D721Med (cell line): ENCODE measurements around the gene ZNF226.
"Not testable (repeated sequence)": the region's sequence is repeated elsewhere in the genome, so short reads cannot be mapped to it uniquely, and the experiment has no call there.

Experiments used
- DNase-seq: peaks from one replicate; pipeline ENCODE4 v3.0.0; 2011; ENCODE audit warnings: low spot score; ENCODE audit not compliant: insufficient read length
- FAIRE-seq: peaks from 2 replicates; lab custom pipeline; 2011; peaks lifted over from hg19 to GRCh38; lab: Jason Lieb, UNC
- TF ChIP-seq, protein P1 (sequence below): IDR thresholded peaks from 2 replicates; pipeline ENCODE4 v1.5.1; 2012; ENCODE audit warnings: mild to moderate bottlenecking, control low read depth; ENCODE audit not compliant: insufficient read depth; ENCODE audit errors: missing control alignments

ZNF226 gene

DNA sequence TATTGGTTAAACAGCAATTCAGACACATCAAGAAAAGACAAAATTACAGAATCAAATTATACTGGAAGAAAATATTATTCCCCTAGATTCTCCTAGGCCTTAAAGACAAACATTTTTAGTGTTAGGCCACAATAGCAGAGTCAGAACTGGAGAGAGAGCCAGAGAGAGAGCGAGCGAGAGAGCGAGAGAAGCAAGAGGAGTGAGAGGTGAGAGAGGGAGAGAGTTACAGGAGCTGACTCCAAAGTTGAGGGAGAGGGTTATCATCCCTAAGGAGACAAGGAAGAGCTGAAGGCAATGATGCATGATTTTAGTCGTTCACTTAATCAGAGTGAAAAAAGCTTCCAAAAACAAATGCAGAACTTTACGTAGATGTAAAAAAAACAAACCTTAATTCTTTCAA, 27.2 kb downstream of the ZNF226 start:
- TF ChIP-seq, protein P1, sequence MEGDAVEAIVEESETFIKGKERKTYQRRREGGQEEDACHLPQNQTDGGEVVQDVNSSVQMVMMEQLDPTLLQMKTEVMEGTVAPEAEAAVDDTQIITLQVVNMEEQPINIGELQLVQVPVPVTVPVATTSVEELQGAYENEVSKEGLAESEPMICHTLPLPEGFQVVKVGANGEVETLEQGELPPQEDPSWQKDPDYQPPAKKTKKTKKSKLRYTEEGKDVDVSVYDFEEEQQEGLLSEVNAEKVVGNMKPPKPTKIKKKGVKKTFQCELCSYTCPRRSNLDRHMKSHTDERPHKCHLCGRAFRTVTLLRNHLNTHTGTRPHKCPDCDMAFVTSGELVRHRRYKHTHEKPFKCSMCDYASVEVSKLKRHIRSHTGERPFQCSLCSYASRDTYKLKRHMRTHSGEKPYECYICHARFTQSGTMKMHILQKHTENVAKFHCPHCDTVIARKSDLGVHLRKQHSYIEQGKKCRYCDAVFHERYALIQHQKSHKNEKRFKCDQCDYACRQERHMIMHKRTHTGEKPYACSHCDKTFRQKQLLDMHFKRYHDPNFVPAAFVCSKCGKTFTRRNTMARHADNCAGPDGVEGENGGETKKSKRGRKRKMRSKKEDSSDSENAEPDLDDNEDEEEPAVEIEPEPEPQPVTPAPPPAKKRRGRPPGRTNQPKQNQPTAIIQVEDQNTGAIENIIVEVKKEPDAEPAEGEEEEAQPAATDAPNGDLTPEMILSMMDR = no peak

DNA sequence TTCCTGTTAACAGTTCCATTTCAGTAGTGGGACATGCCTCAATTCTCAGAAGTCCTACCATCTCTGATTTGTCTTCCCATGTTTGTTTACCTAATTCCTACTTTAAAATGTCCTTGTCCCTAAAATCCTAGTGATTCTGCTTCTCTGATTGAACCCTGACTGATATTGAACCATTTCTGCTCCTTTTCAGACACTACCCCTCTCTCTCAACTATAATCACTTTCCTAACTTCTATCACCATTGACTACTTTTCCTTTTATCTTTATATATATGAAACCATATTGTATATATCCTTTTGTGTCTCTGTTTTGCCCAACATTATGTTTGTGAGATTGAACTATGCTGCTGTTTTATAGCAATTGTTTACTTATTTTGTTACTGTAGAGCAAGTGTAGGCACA, 31.9 kb downstream of the ZNF226 start:
- TF ChIP-seq, protein P1 = no peak
- FAIRE-seq (no peak), DNase-seq (no peak)

More for the DNA sequence above, 27.2 kb downstream of the ZNF226 start:
- no peak for DNase-seq
- no peak for FAIRE-seq

DNA sequence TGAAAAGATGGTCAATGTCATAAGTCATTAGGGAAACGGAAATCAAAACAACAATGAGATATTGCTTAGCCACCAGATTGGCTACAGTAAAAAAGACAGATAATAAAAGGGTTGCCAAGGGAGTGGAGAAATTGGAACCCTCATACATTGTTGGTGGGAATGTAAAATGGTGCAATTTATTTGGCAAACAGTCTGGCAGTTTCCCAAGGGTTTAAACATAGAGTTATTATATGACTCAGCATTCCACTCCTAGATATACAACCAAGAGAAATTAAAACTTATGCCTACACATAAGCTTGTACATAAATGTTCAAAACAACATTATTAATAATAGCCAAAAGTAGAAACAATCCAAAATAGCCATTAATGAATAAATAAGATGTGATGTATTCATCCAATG, 37.6 kb downstream of the ZNF226 start:
- no peak for FAIRE-seq
- no peak for DNase-seq
- TF ChIP-seq, protein P1 = no peak

DNA sequence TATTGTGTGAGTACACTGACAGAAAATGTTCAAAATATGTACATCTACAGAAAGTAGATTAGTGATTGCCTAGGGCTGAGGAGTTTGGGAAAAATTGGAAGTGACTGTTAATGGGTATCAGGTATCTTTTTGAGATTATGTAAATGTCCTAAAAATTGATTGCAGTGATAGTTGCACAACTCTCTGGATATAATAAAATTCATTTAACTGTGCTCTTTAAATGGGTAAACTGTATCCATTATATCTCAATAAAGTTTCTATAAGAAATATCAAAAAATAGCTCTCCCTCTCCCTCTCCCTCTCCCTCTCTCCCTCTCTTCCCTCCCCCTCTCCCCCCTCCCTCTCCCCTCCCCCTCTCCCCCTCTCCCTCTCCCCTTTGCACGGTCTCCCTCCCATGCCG, 38.1 kb downstream of the ZNF226 start:
- TF ChIP-seq, protein P1 = no peak
- no peak for FAIRE-seq
- DNase-seq = no peak

DNA sequence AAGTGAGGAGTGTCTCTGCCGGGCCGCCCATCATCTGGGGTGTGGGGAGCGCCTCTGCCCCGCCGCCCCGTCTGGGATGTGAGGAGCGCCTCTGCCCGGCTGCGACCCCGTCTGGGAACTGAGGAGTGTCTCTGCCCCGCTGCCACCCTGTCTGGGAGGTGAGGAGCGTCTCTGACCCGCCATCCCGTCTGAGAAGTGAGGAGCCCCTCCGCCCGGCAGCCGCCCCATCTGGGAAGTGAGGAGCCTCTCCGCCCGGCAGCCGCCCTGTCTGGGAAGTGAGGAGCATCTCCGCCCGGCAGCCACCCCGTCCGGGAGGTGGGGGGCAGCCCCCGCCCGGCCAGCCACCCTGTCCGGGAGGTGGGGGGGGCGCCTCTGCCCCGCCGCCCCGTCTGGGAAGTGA, 39.0 kb downstream of the ZNF226 start:
- DNase-seq, FAIRE-seq: not testable (repeated sequence)

DNA sequence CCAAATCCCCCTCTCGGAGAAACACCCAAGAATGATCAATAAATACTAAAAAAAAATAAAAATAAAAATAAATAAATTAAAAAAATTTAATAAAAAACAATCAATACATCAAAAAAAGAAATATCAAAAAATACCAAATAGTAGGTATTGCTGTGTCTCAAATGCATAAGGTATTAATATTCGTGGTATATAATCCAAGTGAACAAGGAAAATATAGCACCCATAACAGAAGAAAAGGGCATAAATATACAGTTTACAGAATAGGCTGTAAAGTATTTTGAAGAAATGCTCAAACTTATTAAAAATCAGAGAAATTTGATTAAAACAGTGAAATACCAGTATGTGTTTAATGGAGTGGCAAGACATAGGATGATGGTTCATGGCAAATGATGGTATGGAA, 39.9 kb downstream of the ZNF226 start:
- DNase-seq (no peak), FAIRE-seq (no peak)
- TF ChIP-seq, protein P1 = no peak

DNA sequence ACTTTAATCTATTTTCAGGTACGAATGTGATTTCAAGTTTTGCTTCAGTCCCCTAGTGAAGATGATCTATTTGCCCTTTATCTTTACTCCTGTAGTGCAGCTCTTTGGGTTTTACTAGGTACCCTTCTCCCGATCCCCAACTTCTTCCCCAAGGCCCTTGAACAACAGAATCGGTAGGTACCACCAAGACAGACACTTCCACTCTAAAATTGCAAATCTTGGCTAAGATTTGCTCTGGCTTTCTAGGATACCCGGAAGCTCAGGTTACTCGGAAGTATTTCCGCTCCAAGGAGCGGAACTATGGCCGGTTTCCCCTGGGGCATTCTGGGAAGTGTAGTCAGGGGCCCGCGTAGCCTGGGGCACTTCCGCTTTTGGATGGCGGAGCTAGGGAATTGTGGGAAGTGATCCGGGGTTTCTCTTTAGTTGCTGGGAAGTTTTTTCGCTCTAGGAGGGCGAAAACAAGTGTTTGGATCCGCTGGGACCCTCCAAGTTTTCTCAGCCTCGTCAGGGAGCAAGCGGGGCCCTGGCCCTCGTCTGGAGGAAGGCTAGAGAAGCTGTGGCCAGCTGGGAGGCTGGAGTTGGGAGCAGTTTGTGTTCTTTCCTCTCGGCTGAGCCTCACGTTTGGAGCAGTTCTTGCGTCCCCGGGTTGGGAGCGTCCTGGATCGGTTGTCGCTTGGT, 42.4 kb downstream of the ZNF226 start:
- TF ChIP-seq, protein P1 = no peak
- peak; percentile 87 for FAIRE-seq
- DNase-seq = peak; percentile 54
